Stimulated activated CD4-positive, alpha-beta T cell treated with anti-CD3 and anti-CD28 coated beads, Interleukin-4, amount 100 ng/mL, for 1 hour (primary cell): ENCODE results near the gene TRMU.

Experiments
- DNase-seq: peaks from one replicate; pipeline ENCODE4 v3.0.0-alpha.2; 2020

The TRMU gene

GRCh38 chr22:46338636-46339035, 3.1 kb downstream of the TRMU start:
- DNase-seq: no peak

GRCh38 chr22:46339956-46340355, 4.4 kb downstream of the TRMU start:
- no peak for DNase-seq

GRCh38 chr22:46340676-46341075, 5.2 kb downstream of the TRMU start:
- no peak for DNase-seq

GRCh38 chr22:46346680-46347405, 11.3 kb downstream of the TRMU start:
- no peak for DNase-seq

- DNase-seq: no peak
Observed at GRCh38 chr22:46347646-46348045, 12.1 kb downstream of the TRMU start.

GRCh38 chr22:46348099-46348695, 12.7 kb downstream of the TRMU start:
- DNase-seq: no peak

GRCh38 chr22:46349238-46349637, 13.7 kb downstream of the TRMU start:
- no peak for DNase-seq

- no peak for DNase-seq
Observed at GRCh38 chr22:46349681-46350080, 14.2 kb downstream of the TRMU start.

- no peak for DNase-seq
Observed at GRCh38 chr22:46350121-46350520, 14.6 kb downstream of the TRMU start.

GRCh38 chr22:46350646-46351045, 15.1 kb downstream of the TRMU start:
- no peak for DNase-seq

- DNase-seq: no peak
Observed at GRCh38 chr22:46351131-46351735, 15.7 kb downstream of the TRMU start.

- no peak for DNase-seq
Observed at GRCh38 chr22:46351767-46352166, 16.3 kb downstream of the TRMU start.

GRCh38 chr22:46352276-46352675, 16.8 kb downstream of the TRMU start:
- no peak for DNase-seq

GRCh38 chr22:46352691-46353386, 17.3 kb downstream of the TRMU start:
- DNase-seq: no peak

GRCh38 chr22:46353483-46354105, 18.1 kb downstream of the TRMU start:
- no peak for DNase-seq

GRCh38 chr22:46354176-46354992, 18.9 kb downstream of the TRMU start:
- no peak for DNase-seq

- DNase-seq: no peak
Observed at GRCh38 chr22:46354993-46355305, 19.4 kb downstream of the TRMU start.

- DNase-seq: peak; percentile 64
Observed at GRCh38 chr22:46355369-46355995, 20.0 kb downstream of the TRMU start.

- no peak for DNase-seq
Observed at GRCh38 chr22:46355996-46356471, 20.5 kb downstream of the TRMU start.

GRCh38 chr22:46356496-46357480, 21.3 kb downstream of the TRMU start:
- no peak for DNase-seq
